Stimulated activated CD8-positive, alpha-beta memory T cell treated with anti-CD3 and anti-CD28 coated beads, Interleukin-12 subunit alpha, Interleukin-12 subunit beta, amount 100 ng/mL, for 24 hours (primary cell): ENCODE results near the gene NDUFS7.

Experiments
- DNase-seq: peaks from one replicate; pipeline ENCODE4 v3.0.0-alpha.2; 2020; ENCODE audit errors: extremely low read depth

NDUFS7 gene

GRCh38 chr19:1383312-1384084 is at the start of gene NDUFS7:
TSS of gene NDUFS7 (plus strand) at chr19:1383907. CDS start at chr19:1383927, 20 bp downstream.
- peak; percentile 70 for DNase-seq

GRCh38 chr19:1336079-1336684 is 47.5 kb upstream of the NDUFS7 start:
- DNase-seq, result no peak

- DNase-seq, result no peak
These were observed 42.8 kb upstream of the NDUFS7 start for GRCh38 chr19:1340681-1341469.

GRCh38 chr19:1343041-1343440 is 40.7 kb upstream of the NDUFS7 start:
- no peak for DNase-seq

GRCh38 chr19:1349211-1349610 is 34.5 kb upstream of the NDUFS7 start:
- no peak for DNase-seq

- DNase-seq, result no peak
These were observed 32.8 kb upstream of the NDUFS7 start for GRCh38 chr19:1350867-1351266.

- no peak for DNase-seq
These were observed 32.3 kb upstream of the NDUFS7 start for GRCh38 chr19:1351381-1351851.

GRCh38 chr19:1353144-1353543 is 30.6 kb upstream of the NDUFS7 start:
- no peak for DNase-seq

- DNase-seq, result no peak
These were observed 28.6 kb upstream of the NDUFS7 start for GRCh38 chr19:1354970-1355567.

- DNase-seq, result no peak
These were observed 27.9 kb upstream of the NDUFS7 start for GRCh38 chr19:1355568-1356507.

GRCh38 chr19:1356508-1356865 is 27.2 kb upstream of the NDUFS7 start:
- DNase-seq, result no peak

- DNase-seq, result no peak
These were observed 26.1 kb upstream of the NDUFS7 start for GRCh38 chr19:1357531-1358109.

- no peak for DNase-seq
These were observed 23.4 kb upstream of the NDUFS7 start for GRCh38 chr19:1360126-1360817.

- DNase-seq, result no peak
These were observed 22.8 kb upstream of the NDUFS7 start for GRCh38 chr19:1360818-1361461.

- no peak for DNase-seq
These were observed 21.9 kb upstream of the NDUFS7 start for GRCh38 chr19:1361601-1362386.

GRCh38 chr19:1362387-1363257 is 21.1 kb upstream of the NDUFS7 start:
- no peak for DNase-seq

GRCh38 chr19:1363599-1363998 is 20.1 kb upstream of the NDUFS7 start:
- DNase-seq, result no peak
